Stimulated activated CD4-positive, alpha-beta T cell treated with anti-CD3 and anti-CD28 coated beads, Interleukin-2, amount 100 ng/mL, for 48 hours (primary cell): ENCODE data around the gene RGSL1.

Experiments used
- DNase-seq, 2 donors: peaks; one replicate each; pipeline ENCODE4 v3.0.0-alpha.2; 2020

RGSL1 gene

GRCh38 chr1:182595641-182596240, 145.8 kb downstream of the RGSL1 start:
- peak; percentile 70 to 73 for DNase-seq

- DNase-seq = no peak
These were observed 147.0 kb downstream of the RGSL1 start for GRCh38 chr1:182596934-182597333.

GRCh38 chr1:182598296-182598695, 148.3 kb downstream of the RGSL1 start:
- no peak for DNase-seq

- peak in 1 of 2 donors; percentile 30 for DNase-seq
These were observed 149.4 kb downstream of the RGSL1 start for GRCh38 chr1:182599339-182599738.

- DNase-seq = no peak
These were observed 150.2 kb downstream of the RGSL1 start for GRCh38 chr1:182600036-182600713.

GRCh38 chr1:182600745-182601415, 150.9 kb downstream of the RGSL1 start:
- no peak for DNase-seq

- DNase-seq = peak; percentile 65 to 74
These were observed 151.5 kb downstream of the RGSL1 start for GRCh38 chr1:182601416-182601786.

GRCh38 chr1:182601913-182602312, 152.0 kb downstream of the RGSL1 start:
- DNase-seq = no peak

GRCh38 chr1:182602935-182603645, 153.1 kb downstream of the RGSL1 start:
- DNase-seq = no peak

- DNase-seq = no peak
These were observed 153.8 kb downstream of the RGSL1 start for GRCh38 chr1:182603646-182604174.

GRCh38 chr1:182604175-182605164, 154.5 kb downstream of the RGSL1 start, which contains the start of gene RGS16:
TSS of gene RGS16 (minus strand) at chr1:182604389. CDS start at chr1:182604259, 130 bp downstream.
- DNase-seq = peak; percentile 91 to 95

- DNase-seq = no peak
These were observed 157.6 kb downstream of the RGSL1 start for GRCh38 chr1:182607566-182607965.

GRCh38 chr1:182608236-182608635, 158.3 kb downstream of the RGSL1 start:
- no peak for DNase-seq

GRCh38 chr1:182608845-182609610, 159.1 kb downstream of the RGSL1 start:
- DNase-seq = no peak
